ENCODE data around the gene STARD13. TPM values are rescaled to one million over a fixed set of nuclear protein-coding genes. Genes with fewer than 3 reads are reported as not detected.

Gene STARD13
- total and polyA plus RNA-seq, 2 donors (not counting 1 experiment from before 2014, with no cell fraction given), result 0.06 to 0.22 TPM

- Histone ChIP-seq H3K9me3 (ENCODE audit: control extremely low read depth in 1 of 3, control insufficient read depth in 2 of 3, insufficient read depth in 1 of 3, low read length in 2 of 3) (no peaks in the 10 kb centered on the region), H2AFZ (ENCODE audit: insufficient read depth, low read depth, low read length, poor library complexity, severe bottlenecking) (no peak overlapping the region), H3K27me3 (replicated peaks in 1 of 4; ENCODE audit: control extremely low read depth in 1 of 4, control insufficient read depth in 3 of 4, insufficient read depth in 4 of 4, low read length in 3 of 4) (no peaks in the 10 kb centered on the region), H4K20me1 (ENCODE audit: control insufficient read depth, insufficient read depth, low read length, poor library complexity, severe bottlenecking) (no peaks in the 10 kb centered on the region), H3K79me2 (ENCODE audit: control insufficient read depth, insufficient read depth, low read length) (no peaks in the 10 kb centered on the region), H3K27ac (ENCODE audit: low read length in 2 of 2) (no peak overlapping the region), H3K4me3 (ENCODE audit: control extremely low read depth in 1 of 5, extremely low read depth in 1 of 5, insufficient read depth in 1 of 5, low read depth in 2 of 5, low read length in 4 of 5) (no peak overlapping the region), H3K4me1 (ENCODE audit: control insufficient read depth in 2 of 2, insufficient read depth in 2 of 2, low read length in 2 of 2) (no peaks in the 10 kb centered on the region), H3K4me2 (replicated peaks; ENCODE audit: low read depth, low read length, poor library complexity, severe bottlenecking) (no peak overlapping the region), H3K36me3 (replicated peaks in 1 of 2; ENCODE audit: control extremely low read depth in 1 of 2, control insufficient read depth in 1 of 2, extremely low read depth in 1 of 2, insufficient read depth in 2 of 2, low read length in 1 of 2) (no peaks in the 10 kb centered on the region), H3K9ac (ENCODE audit: low read length) (no peak overlapping the region)
- peaks cover 7% of the 10 kb centered on the region for H3K4me1 Mint-ChIP-seq
- TF ChIP-seq EZH2 (IDR thresholded peaks at IDR 0.05; ENCODE audit: borderline replicate concordance, insufficient read depth, low read depth, low read length, poor library complexity, severe bottlenecking) (no peak), CTCF (IDR thresholded peaks at IDR 0.05) (no peak)
- H3K27me3 Mint-ChIP-seq, result peaks cover 9% of the 10 kb centered on the region
- DNase-seq (no peak), ATAC-seq (ENCODE audit: low read depth) (no peak)
- ChIA-PET CTCF (no interaction called here), POLR2A (no interaction called here)
- H3K27ac Mint-ChIP-seq, result no peak overlapping the region
- no peak overlapping the region for H3K4me3 Mint-ChIP-seq
- 49% methylated on average over 3 of the region's 5 CpGs for WGBS (ENCODE audit: insufficient coverage)
- no peaks in the 10 kb centered on the region for H3K9me3 Mint-ChIP-seq (ENCODE audit: insufficient read depth)
- intact Hi-C loops (cut with micrococcal nuclease), result no loop called here
These were observed 204.5 kb downstream of the STARD13 start for GRCh38 chr13:33080972-33081590.

- Histone ChIP-seq H3K9me3 (ENCODE audit: control extremely low read depth in 1 of 3, control insufficient read depth in 2 of 3, insufficient read depth in 1 of 3, low read length in 2 of 3) (no peaks in the 10 kb centered on the region), H3K27me3 (replicated peaks in 1 of 4; ENCODE audit: control extremely low read depth in 1 of 4, control insufficient read depth in 3 of 4, insufficient read depth in 4 of 4, low read length in 3 of 4) (no peaks in the 10 kb centered on the region), H3K4me3 (ENCODE audit: control extremely low read depth in 1 of 5, extremely low read depth in 1 of 5, insufficient read depth in 1 of 5, low read depth in 2 of 5, low read length in 4 of 5) (no peak overlapping the region), H3K9ac (ENCODE audit: low read length) (no peak overlapping the region), H3K27ac (ENCODE audit: low read length in 2 of 2) (no peak overlapping the region), H3K79me2 (ENCODE audit: control insufficient read depth, insufficient read depth, low read length) (no peaks in the 10 kb centered on the region), H3K4me1 (ENCODE audit: control insufficient read depth in 2 of 2, insufficient read depth in 2 of 2, low read length in 2 of 2) (no peaks in the 10 kb centered on the region), H2AFZ (ENCODE audit: insufficient read depth, low read depth, low read length, poor library complexity, severe bottlenecking) (no peak overlapping the region), H3K4me2 (replicated peaks; ENCODE audit: low read depth, low read length, poor library complexity, severe bottlenecking) (no peak overlapping the region), H4K20me1 (ENCODE audit: control insufficient read depth, insufficient read depth, low read length, poor library complexity, severe bottlenecking) (no peaks in the 10 kb centered on the region), H3K36me3 (replicated peaks in 1 of 2; ENCODE audit: control extremely low read depth in 1 of 2, control insufficient read depth in 1 of 2, extremely low read depth in 1 of 2, insufficient read depth in 2 of 2, low read length in 1 of 2) (no peaks in the 10 kb centered on the region)
- no peak overlapping the region for H3K4me3 Mint-ChIP-seq
- ChIA-PET POLR2A (no interaction called here), CTCF (no interaction called here)
- DNase-seq, result no peak
- 60% methylated on average over 1 of the region's 2 CpGs for WGBS (ENCODE audit: insufficient coverage)
- no peaks in the 10 kb centered on the region for H3K9me3 Mint-ChIP-seq (ENCODE audit: insufficient read depth)
- ATAC-seq (ENCODE audit: low read depth), result no peak
- intact Hi-C loops (cut with micrococcal nuclease), result no loop called here
- peaks cover 5% of the 10 kb centered on the region for H3K27me3 Mint-ChIP-seq
- H3K4me1 Mint-ChIP-seq, result peaks cover 7% of the 10 kb centered on the region
- TF ChIP-seq EZH2 (IDR thresholded peaks at IDR 0.05; ENCODE audit: borderline replicate concordance, insufficient read depth, low read depth, low read length, poor library complexity, severe bottlenecking), result no peak
- TF ChIP-seq CTCF (IDR thresholded peaks at IDR 0.05), result no peak
- H3K27ac Mint-ChIP-seq, result no peak overlapping the region
These were observed 205.6 kb downstream of the STARD13 start for GRCh38 chr13:33079960-33080359.

All from B cell (primary cell).